GM12878 (cell line): Measurements from ENCODE around the gene FGF19. TPM values are rescaled to one million over a fixed set of nuclear protein-coding genes. Genes with fewer than 3 reads are reported as not detected.

ENCODE experiments used
- ATAC-seq: fragments of 200-7000 bp; cut with Tn5 transposase; 3 replicates; pipeline ENCODE4 v1.9.1; 2020; ENCODE audit warnings: mild to moderate bottlenecking, moderate library complexity
- BruUV-seq: library from RNA; stranded (reverse); fragments of 400-500 nt; replicated peaks from 2 replicates; lab custom pipeline; 2021; lab: Mats Ljungman, UMichigan
- CTCF ChIA-PET: fragments of 300-600 bp; sonication (Branson Sonifier 250); formaldehyde crosslinking; extraction: SDS; loops from one replicate; lab custom pipeline; 2021; ENCODE audit warnings: inconsistent platforms; lab: Yijun Ruan, JAX
- POLR2A ChIA-PET: fragments of 350-600 bp; formaldehyde crosslinking; extraction: SDS; loops from one replicate; lab custom pipeline; 2021; ENCODE audit warnings: inconsistent platforms; lab: Charles Lee
- RAD21 ChIA-PET: fragments of 300-600 bp; sonication (Branson Sonifier 250); formaldehyde crosslinking; loops from one replicate; lab custom pipeline; 2023; ENCODE audit warnings: antibody characterized with exemption; ENCODE audit not compliant: unreplicated experiment; lab: Charles Lee
- SMC1A ChIA-PET: fragments of 300-600 bp; sonication (Branson Sonifier 250); formaldehyde crosslinking; loops from one replicate; lab custom pipeline; 2023; ENCODE audit not compliant: unreplicated experiment, uncharacterized antibody; lab: Charles Lee
- DNase-seq: peaks from one replicate; pipeline ENCODE4 v3.0.0-alpha.2; 2011; ENCODE audit warnings: low read depth, low spot score
- FAIRE-seq: peaks from 3 replicates; lab custom pipeline; 2011; peaks lifted over from hg19 to GRCh38; lab: Jason Lieb, UNC
- H2AFZ ChIP-seq: 2 replicates; pipeline ENCODE4 v1.6.0; 2011; ENCODE audit warnings: low read depth, low read length, control low read depth; ENCODE audit not compliant: control insufficient read depth
- H3K27ac ChIP-seq: 2 replicates; pipeline ENCODE4 v1.5.1; 2011; ENCODE audit warnings: control low read depth; ENCODE audit not compliant: control insufficient read depth, insufficient read depth
- H3K27me3 ChIP-seq, 2 experiments: replicated peaks in 1 of 2; 2 replicates each; pipeline versions ENCODE4 v1.6.0 to v1.6.1; 2011; ENCODE audit warnings: low read length in 1 of 2; ENCODE audit not compliant: control insufficient read depth in 2 of 2, insufficient read depth in 2 of 2
- H3K36me3 ChIP-seq, 2 experiments: 2 replicates each; pipeline ENCODE4 v1.5.1; 2011; ENCODE audit warnings: low read length in 1 of 2; ENCODE audit not compliant: control insufficient read depth in 2 of 2, insufficient read depth in 2 of 2
- H3K4me1 ChIP-seq: 2 replicates; pipeline ENCODE4 v1.6.1; 2011; ENCODE audit warnings: mild to moderate bottlenecking, low read length, moderate library complexity, mixed read lengths; ENCODE audit not compliant: control insufficient read depth, insufficient read depth
- H3K4me2 ChIP-seq: 2 replicates; pipeline ENCODE4 v1.6.0; 2011; ENCODE audit warnings: control low read depth; ENCODE audit not compliant: control insufficient read depth, insufficient read depth
- H3K4me3 ChIP-seq: fragments of 200-600 bp; sonication (generic); 2 replicates; pipeline ENCODE4 v1.5.1; 2016
- H3K79me2 ChIP-seq: 2 replicates; pipeline ENCODE4 v1.6.0; 2011; ENCODE audit warnings: low read length; ENCODE audit not compliant: control insufficient read depth, insufficient read depth
- H3K9ac ChIP-seq: 2 replicates; pipeline ENCODE4 v1.8.0; 2011; ENCODE audit warnings: low read length, control low read depth, mixed read lengths; ENCODE audit not compliant: control insufficient read depth, insufficient read depth
- H3K9me3 ChIP-seq: replicated peaks from 3 replicates; pipeline ENCODE4 v1.5.1; 2011; ENCODE audit warnings: mild to moderate bottlenecking, low read length; ENCODE audit not compliant: control insufficient read depth, insufficient read depth
- H4K20me1 ChIP-seq: 2 replicates; pipeline ENCODE4 v1.6.0; 2011; ENCODE audit not compliant: control insufficient read depth, insufficient read depth
- HCFC1 ChIP-seq: fragments of 150-350 bp; IDR thresholded peaks from 2 replicates; pipeline ENCODE4 v1.6.1; 2014; ENCODE audit warnings: low read length
- POLR2A ChIP-seq: IDR thresholded peaks from 2 replicates; pipeline ENCODE4 v1.6.1; 2011; ENCODE audit warnings: low read depth, mild to moderate bottlenecking, low read length
- RUNX3 ChIP-seq: IDR thresholded peaks from 2 replicates; pipeline ENCODE4 v1.6.1; 2012; ENCODE audit warnings: low read length, inconsistent platforms
- SREBF2 ChIP-seq: IDR thresholded peaks from 2 replicates; pipeline ENCODE4 v1.6.1; 2012; ENCODE audit warnings: mild to moderate bottlenecking, low read length
- WGBS: methylation state at CpG from one replicate; pipeline ENCODE4 v1.1.6; 2016; ENCODE audit warnings: low lambda C conversion rate; ENCODE audit not compliant: insufficient replicate concordance, insufficient coverage; ENCODE audit errors: missing lambda C conversion rate; 5-methylcytosine and 5-hydroxymethylcytosine counted together
- in situ Hi-C: fragments of 300-500 bp; cut with MboI; formaldehyde crosslinking; loops from 9 replicates; pipeline ENCODE4 v1.14.3; 2018; ENCODE audit warnings: mixed read lengths
- intact Hi-C: fragments of 100-400 bp; cut with micrococcal nuclease; formaldehyde crosslinking; loops from one replicate; pipeline ENCODE4 v1.14.2; 2022; ENCODE audit not compliant: unreplicated experiment
- polyA plus RNA-seq, 11 experiments: library from polyadenylated mRNA; depleted of rRNA in 4 of 11; unstranded in 6 of 11; stranded (reverse) in 5 of 11; fragments of >200 nt; fragmentation: Nextera tagmentation in 4 of 11; fragmentation: Illumina TruSeq in 1 of 11; extraction: Ambion mirVana in 4 of 11; extraction: Trizol in 1 of 11; gene quantifications; 1 replicate in 1 of 11; 2 replicates in 10 of 11; pipeline versions ENCODE4 v1.2.1 to v1.2.3, GENCODE V29; 2011 to 2016; ENCODE audit warnings: inconsistent platforms in 2 of 11, missing spikeins in 2 of 11, low read depth in 1 of 11
- total RNA-seq, 4 experiments: library from RNA; depleted of rRNA in 3 of 4; stranded (reverse); fragments of >200 nt in 3 of 4; fragmentation: Illumina TruSeq in 1 of 4; extraction: Trizol in 1 of 4; gene quantifications; 2 replicates each; pipeline versions ENCODE4 v1.2.1 to v1.2.3, GENCODE V29; 2013 to 2021

FGF19 gene
- total and polyA plus RNA-seq, 10 of the 15 experiments (the other 5 are each of a cell fraction or from before 2014, with no cell fraction given), result 0.08 TPM; not detected in 9

GRCh38 chr11:69669486-69669885, 34.3 kb downstream of the FGF19 start:
- H3K27ac ChIP-seq, result no peak overlapping the region
- no peaks in the 10 kb centered on the region for H4K20me1 ChIP-seq
- H3K36me3 ChIP-seq, result peaks cover 4 to 17% of the 10 kb centered on the region in 2 experiments
- no peak for TF ChIP-seq HCFC1
- no TSS peak for BruUV-seq
- ChIA-PET SMC1A (interaction anchor here (1.3 to 2.5 kb wide), 3 partner anchors 376 to 567 kb away, joined by 4 to 15 read pairs (median 6); no protein-coding TSS in a partner anchor), POLR2A (no interaction called here), CTCF (interaction anchor here (1.2 to 3.9 kb wide), 9 partner anchors 9 to 1085 kb away, joined by 3 to 31 read pairs (median 6); partner anchors contain the start of gene MYEOV), RAD21 (interaction anchor here (2.9 kb wide), 2 partner anchors 538 to 567 kb away, joined by 9 to 16 read pairs; no protein-coding TSS in a partner anchor)
- H3K4me3 ChIP-seq, result no peak overlapping the region
- H2AFZ ChIP-seq, result no peak overlapping the region
- no peak for FAIRE-seq
- in situ Hi-C loops, result loop anchor here (10.0 kb wide), 1 partner anchor 565 kb away; no protein-coding TSS in a partner anchor
- H3K9me3 ChIP-seq, result no peaks in the 10 kb centered on the region
- ATAC-seq, result no peak
- H3K79me2 ChIP-seq, result peaks cover 8% of the 10 kb centered on the region
- H3K9ac ChIP-seq, result no peak overlapping the region
- no peak for DNase-seq
- H3K4me2 ChIP-seq, result no peak overlapping the region
- H3K27me3 ChIP-seq, result no peaks in the 10 kb centered on the region
- WGBS, result 90% methylated on average over 19 of the region's 19 CpGs
- H3K4me1 ChIP-seq, result no peaks in the 10 kb centered on the region; the same call in 1 of the 2 replicates
- intact Hi-C loops, result no loop called here

GRCh38 chr11:69667619-69668604, 35.9 kb downstream of the FGF19 start:
- WGBS, result 95% methylated on average over 26 of the region's 26 CpGs
- no peaks in the 10 kb centered on the region for H3K27me3 ChIP-seq
- ChIA-PET POLR2A (no interaction called here), SMC1A (interaction anchor here (1.6 kb wide), 1 partner anchor 567 kb away, joined by 4 read pairs; no protein-coding TSS in a partner anchor), CTCF (interaction anchor here (1.5 to 3.9 kb wide), 3 partner anchors 11 to 537 kb away, joined by 6 to 17 read pairs (median 15); partner anchors contain the start of gene MYEOV), RAD21 (interaction anchor here (1.1 kb wide), 1 partner anchor 566 kb away, joined by 3 read pairs; no protein-coding TSS in a partner anchor)
- H3K9ac ChIP-seq, result no peak overlapping the region
- peaks cover 4 to 17% of the 10 kb centered on the region in 2 experiments for H3K36me3 ChIP-seq
- H3K79me2 ChIP-seq, result no peaks in the 10 kb centered on the region; the same call in 1 of the 2 replicates
- H3K27ac ChIP-seq, result no peak overlapping the region
- TF ChIP-seq RUNX3 (no peak), SREBF2 (no peak), POLR2A (0 out of 2 replicates have a peak, but pooled peaks have one; percentile 26)
- H2AFZ ChIP-seq, result no peak overlapping the region
- no peaks in the 10 kb centered on the region for H4K20me1 ChIP-seq
- intact Hi-C loops, result no loop called here
- no peak for ATAC-seq
- no peak for FAIRE-seq
- no peak overlapping the region for H3K4me2 ChIP-seq
- H3K4me3 ChIP-seq, result no peak overlapping the region
- H3K4me1 ChIP-seq, result no peaks in the 10 kb centered on the region
- BruUV-seq, result no TSS peak
- DNase-seq, result no peak
- in situ Hi-C loops, result loop anchor here (10.0 kb wide), 1 partner anchor 563 kb away; no protein-coding TSS in a partner anchor
- no peaks in the 10 kb centered on the region for H3K9me3 ChIP-seq
